Cortex of kidney (tissue), 1 donor: ENCODE measurements around the gene AP1M1.
"Not testable (repeated sequence)": the region's sequence is repeated elsewhere in the genome, so short reads cannot be mapped to it uniquely, and the experiment has no call there.

Experiments
- DNase-seq: peaks from one replicate; lab custom pipeline; 2025; lab: John Stamatoyannopoulos, UW

AP1M1 gene

DNA sequence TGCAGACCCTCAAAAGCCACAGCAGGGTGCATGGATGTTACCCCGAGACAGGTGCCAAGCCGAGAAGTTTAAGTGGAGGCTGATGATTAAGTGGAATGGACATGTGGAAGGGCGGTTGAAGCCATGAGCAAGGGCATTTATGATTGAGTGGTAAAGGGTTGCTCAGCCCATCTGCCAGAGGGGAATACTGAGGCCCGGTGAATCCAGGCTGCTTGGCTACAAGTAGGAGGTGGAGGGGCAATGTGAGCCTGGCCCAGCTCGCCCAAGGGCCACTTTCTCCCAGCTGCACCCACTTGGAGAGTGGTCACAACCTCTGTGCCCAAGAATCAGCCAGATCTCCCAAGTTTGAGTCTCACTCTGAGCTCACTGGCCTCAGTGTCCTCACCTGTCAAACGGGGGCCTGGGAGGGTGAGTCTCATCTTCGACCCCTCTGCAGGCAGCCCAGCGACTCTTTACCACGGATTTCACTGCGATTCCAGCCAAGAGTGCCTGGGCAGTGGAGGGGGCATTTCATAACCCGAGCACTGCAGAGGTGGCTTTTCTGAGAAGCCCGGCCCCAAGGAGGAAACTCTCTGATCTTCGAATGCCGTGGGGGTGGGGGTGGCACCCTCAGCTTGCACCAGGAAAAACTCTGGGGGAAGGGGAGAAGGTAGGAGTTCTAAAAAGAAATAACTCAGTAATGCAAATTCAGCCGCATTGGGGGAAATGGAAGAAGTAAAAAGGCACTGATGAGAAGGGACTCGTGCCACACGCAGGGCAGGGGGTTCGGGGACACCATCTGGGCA is 64.1 kb downstream of the AP1M1 start:
- no peak for DNase-seq

GRCh38 chr19:16262618-16263017 is 64.9 kb downstream of the AP1M1 start:
- DNase-seq, result no peak

GRCh38 chr19:16263141-16263761 is 65.5 kb downstream of the AP1M1 start:
- no peak for DNase-seq

DNA sequence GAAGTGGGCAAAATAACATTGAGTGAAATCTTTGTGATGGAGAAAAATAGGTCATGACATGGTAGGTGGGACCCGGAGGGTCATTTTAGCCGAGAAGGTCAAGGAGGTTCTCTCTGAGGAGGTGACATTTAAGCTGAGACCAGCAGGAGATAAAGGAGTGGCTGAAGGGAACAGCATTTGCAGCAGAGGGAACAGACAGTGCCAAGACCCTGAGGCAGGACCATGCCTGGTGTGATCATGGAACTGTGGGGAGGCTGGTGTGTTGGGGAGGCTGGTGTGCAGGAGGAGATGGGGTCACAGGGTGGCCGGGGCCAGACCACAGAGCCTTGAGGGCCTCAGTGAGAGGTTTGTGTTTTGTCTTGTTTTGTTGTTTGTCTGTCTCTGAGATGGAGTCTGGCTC is 67.5 kb downstream of the AP1M1 start:
- no peak for DNase-seq

GRCh38 chr19:16265890-16266585 is 68.3 kb downstream of the AP1M1 start:
- no peak for DNase-seq

DNA sequence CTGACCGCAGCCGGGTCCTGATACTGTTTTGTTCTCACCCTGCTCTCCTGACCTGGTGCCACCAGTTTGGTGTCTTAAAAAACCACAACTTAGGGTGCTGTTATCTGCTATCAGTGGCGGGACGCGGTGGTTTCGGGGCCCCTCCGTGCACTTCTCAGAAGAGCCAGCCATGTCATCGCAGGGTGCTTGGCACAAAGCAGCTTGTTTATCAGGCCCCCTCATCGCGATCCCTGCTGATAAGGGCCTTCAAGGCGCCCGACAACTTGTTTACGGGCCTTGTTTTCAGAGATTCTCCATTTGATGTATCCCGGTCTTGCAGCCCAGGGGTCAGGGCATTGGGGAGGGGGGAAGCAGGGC is 68.9 kb downstream of the AP1M1 start:
- no peak for DNase-seq

DNA sequence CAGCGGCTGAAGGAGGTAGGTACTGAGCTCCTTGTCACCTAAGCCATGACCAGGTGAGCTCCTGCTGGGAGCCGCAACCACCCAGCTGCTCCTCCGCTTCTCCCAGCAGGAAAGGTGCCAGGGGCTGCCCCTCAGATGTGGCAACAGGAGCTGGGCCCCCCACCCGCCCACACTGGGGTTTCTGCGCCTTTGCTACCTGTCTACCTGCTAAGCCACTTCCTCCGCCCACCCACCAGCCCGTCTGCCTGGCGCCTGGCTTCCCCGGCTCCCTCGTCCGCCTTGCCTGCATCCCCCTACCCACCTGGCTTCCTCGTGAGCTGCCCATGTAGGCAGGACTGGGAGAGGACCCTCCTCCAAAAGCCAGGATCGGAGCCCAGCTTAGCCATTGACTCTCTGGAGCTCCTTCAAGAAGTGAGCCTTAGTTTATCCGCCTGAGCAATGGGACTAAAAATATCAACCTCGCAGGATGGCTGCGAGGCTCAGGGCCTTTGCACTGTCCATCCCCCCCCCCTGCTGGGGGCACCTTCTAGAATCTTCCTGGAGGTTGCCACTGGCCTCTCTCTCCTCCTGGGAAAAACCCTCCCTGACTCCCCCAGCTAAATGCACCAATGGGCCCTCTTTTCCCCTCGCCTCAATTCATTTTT is 71.1 kb downstream of the AP1M1 start:
- DNase-seq, result no peak

GRCh38 chr19:16272945-16273344 is 75.2 kb downstream of the AP1M1 start:
- DNase-seq, result no peak

DNA sequence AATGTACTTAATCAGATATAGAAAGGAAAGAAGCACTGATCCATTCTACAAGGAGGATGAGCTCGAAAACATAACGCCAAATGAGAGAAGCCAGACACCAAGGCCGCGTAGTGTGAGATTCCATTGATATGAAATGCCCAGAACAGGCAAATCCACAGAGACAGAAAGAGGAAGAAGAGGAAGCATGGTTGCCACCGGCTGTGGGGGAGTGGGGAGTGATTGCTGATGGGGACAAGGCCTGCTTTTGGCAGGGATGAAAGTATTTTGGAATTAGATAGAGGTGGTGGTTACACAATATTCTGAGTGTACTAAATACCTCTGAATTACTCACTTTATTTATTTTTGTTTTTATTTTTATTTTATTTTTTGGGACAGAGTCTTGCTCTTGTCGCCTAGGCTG is 76.7 kb downstream of the AP1M1 start:
- no peak for DNase-seq

GRCh38 chr19:16280306-16280705 is 82.6 kb downstream of the AP1M1 start:
- no peak for DNase-seq

DNA sequence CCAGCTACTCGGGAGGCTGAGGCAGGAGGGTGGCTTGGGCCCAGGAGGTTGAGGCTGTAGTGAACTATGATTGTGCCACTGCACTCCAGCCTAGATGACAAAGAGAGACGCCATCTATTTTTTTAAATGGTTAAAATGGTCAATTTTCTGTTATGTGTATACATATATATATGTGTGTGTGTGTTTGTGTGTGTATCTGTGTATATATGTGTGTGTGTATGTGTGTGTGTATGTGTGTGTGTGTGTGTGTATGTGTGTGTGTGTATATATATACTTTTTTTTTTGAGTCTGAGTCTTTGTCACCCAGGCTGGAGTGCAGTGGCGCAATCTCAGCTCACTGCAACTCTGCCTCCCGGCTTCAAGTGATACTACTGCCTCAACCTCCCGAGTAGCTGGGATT is 84.0 kb downstream of the AP1M1 start:
- DNase-seq, result no peak

DNA sequence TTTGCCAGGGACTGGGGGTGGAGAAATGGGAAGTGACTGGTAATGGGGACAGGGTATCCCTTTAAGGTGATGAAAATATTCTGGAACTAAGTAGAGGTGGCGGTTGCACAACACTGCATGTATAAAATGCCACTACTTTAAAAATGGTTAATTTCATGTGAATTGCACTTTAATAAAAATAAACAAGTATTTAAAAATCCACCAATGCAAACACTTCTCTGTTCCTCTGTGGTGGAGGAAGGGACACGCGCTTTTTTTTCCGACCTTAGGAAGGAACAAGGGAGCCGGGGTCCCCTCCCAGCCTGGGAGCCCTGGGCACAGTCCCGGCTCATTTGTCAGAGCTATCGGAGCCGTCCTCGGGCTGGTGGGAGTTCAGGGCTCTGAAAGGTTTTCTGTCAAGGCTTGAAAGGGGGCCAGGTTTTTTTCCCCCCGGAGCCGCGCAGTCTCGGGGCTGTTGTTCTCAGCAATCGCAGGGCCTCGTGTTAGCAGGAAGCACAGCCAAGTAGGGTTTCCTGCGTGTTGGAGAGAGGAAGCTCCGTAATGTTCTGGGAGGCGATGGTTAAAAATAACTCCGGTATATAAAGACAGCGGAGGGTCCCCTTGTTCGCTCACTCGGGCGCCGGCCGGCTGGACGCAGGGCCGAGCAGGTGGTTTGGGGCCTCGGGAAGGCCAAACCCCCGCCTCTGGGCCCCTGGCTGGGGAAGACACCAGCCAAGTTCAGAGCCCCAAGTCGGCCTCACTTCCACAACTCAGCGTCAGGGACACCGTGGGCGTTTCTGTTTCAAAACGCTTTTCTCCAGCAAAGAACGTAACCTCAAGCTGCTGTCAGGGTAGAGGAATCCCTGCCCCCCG is 85.7 kb downstream of the AP1M1 start:
- no peak for DNase-seq

- DNase-seq, result no peak
Measured at GRCh38 chr19:16284505-16284904, 86.8 kb downstream of the AP1M1 start.

GRCh38 chr19:16285079-16285478 is 87.4 kb downstream of the AP1M1 start:
- DNase-seq, result not testable (repeated sequence)

- DNase-seq, result no peak
Measured at GRCh38 chr19:16285769-16286498, 88.2 kb downstream of the AP1M1 start.

- DNase-seq, result no peak
Measured at GRCh38 chr19:16288544-16288943, 90.8 kb downstream of the AP1M1 start.

- no peak for DNase-seq
Measured at GRCh38 chr19:16289594-16289993, 91.9 kb downstream of the AP1M1 start.

DNA sequence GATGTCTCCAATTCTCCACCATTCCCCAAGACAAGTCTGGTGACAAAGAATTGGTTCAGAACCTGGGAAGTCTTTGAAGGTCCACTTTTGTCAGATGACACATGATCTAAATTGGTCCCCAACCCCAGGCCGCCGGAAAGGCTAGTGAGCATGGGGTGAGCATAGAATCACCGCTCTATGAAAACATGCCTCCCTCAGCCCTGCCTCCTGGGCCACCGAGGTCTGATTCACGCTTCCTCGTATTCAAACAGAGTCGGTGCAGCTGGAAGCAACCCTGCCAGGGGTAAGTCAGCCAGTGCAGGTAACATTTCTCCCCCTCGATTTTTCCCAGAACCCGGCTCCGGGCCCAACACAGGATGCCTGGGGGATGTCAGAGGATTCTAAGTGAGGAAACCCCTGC is 93.0 kb downstream of the AP1M1 start:
- no peak for DNase-seq

GRCh38 chr19:16293118-16294091 is 95.7 kb downstream of the AP1M1 start:
- no peak for DNase-seq

- no peak for DNase-seq
Measured at GRCh38 chr19:16295057-16295456, 97.3 kb downstream of the AP1M1 start.
